Measurements from ENCODE around the gene ZNF804B.

The ZNF804B gene

DNA sequence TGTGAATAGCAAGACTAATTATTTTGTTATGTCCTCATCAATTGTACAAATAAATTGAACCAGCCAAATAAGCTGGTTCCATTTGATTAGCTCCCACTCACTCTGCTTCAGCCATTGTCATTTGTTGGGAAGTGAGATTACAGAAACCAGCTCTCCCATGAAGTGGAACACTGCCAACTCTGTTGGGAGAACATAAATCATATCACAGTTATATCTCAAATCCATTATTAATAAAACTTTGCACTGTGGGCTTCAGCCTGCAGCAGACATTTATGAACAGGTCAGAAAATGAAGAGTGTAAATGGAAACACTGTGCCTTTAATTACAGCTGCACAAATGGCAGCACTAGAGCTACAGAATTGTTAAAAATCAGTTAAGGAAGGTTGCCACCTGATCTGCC, 82.7 kb downstream of the ZNF804B start:
- peak; percentile 69 for DNase-seq

DNA sequence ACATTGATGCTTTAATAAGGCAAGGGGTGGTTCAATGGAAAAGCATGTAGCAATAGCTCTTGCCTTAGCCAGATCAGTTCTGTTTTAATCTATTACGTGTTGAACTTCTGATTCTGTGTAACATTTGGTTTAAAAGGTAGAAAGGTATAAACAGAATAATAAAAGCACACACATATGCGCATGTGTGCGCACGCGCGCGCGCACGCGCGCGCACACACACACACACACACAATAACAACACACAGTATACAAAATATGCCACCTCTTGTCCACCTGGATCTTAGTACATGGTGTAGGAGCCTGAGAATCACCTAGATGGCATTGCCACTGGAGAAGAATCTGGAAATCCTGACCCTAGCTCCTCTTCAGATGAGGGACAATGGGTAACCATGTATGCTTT, 85.6 kb downstream of the ZNF804B start:
- no peak for DNase-seq

DNA sequence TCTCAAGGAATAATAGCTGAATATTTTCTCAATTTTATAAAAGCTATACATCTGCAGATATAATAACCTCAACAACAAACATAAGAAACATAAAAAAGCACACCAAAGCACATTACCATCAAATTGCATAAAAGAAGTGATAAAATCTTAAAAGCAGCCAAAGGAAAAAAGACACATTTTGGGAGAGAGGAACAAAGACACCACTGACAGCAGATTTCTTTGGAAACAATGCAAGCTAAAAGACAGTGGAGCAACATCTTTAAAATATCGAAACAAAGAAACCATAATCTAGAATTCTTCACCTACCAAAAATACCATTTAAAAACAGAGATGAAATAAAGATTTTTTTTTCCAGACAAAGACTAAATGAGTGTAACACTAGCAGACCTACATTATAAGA, 91.7 kb downstream of the ZNF804B start:
- DNase-seq, result no peak

DNA sequence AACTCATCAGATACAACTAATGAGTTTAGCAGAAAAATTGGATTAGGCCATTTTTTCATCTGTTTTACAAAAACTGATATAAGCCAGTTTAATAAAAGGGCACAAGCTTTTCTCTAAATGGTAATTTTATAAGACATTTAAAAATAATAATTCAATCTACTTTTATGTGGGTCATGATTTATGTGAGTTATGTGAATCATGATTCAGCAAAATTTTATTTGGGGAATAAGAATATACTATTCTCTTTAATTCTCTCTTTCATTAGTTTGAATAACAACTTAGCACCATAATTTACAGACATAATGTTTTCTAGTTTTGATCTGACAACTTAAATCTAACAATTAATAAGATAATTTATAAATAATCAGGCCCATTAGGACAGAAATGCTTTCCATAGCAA, 99.8 kb downstream of the ZNF804B start:
- no peak for DNase-seq

DNA sequence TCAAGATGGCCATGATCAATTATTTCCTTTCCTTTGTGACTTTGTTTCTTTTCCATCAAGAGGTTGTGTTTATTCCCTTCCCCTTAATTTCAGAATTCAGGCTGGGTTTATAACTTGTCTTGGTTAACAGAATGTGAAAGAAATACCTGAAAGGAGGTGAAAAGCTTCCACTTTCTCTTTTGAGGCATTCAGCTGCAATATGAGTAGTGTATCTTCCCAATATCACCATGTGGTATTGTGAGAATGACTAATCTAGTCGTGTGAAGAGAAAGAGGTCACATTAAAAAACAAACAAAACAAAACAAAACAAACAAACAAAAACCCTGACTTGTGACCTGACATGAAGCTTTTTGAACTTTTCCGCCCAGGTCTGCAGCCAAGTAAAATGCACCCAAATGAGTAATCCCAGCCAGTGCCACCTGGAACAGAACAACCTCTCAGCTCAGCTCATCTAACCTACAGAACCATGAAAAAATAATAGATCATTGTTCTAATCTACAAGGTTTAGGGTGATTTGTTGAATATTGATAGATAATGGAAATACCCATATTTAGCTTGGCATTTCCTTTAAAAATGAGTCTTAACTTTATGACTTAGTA, 106.9 kb downstream of the ZNF804B start:
- DNase-seq, result no peak

DNA sequence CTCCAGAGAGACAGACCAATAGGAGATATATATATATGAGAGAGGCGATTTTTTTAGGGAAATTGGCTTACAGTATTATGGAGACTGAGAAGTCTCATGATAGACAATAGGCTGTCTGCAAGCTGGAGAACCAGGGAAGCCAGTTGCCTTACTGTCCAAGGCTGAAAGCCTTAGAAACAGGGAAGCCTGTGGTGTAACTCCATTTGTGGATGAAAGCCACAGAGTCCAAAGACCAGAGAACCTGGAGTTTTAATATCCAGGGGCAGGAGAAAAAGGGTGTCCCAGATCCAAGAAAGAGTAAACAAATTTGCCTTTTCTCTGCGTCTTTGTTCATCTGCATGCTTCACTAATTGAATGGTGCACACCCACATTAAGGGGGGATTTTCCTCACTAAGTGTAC, 107.7 kb downstream of the ZNF804B start:
- DNase-seq, result no peak

DNA sequence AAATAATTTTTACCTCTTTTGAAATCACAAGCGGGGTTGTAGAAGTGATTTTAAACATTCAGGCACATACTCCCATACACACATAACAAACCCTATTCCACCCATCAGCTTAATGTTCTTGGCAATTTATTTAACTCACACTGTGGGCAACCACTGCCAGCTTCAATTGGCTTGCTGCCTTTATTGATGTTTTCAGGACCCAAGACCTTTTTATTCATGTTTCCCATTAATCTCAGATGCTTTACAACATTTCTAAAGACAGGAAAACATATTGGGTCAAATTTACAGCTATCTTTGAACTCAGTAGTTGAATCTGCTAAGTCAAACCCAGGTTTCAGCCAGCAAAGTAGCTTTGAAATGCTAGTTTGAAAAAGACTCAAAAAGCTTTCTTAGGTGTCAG, 109.0 kb downstream of the ZNF804B start:
- no peak for DNase-seq

DNA sequence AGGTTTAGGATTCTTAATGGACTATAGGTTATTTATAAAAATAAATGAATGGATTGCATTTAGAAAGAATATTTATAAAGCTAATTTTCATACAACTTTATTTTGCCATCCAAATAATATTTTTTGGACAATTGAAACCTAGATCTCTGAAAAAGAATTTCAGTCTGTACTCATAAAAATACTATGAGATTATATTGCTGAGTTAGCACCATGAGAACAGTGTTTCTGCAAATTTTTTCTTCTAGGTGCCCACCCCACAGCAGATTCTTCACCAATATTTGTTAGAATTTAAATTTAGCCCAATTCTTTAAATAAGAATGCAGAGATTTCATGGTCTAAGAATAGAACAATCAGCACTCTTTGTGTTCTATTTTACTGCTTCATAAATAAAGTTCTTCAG, 121.6 kb downstream of the ZNF804B start:
- no peak for DNase-seq

DNA sequence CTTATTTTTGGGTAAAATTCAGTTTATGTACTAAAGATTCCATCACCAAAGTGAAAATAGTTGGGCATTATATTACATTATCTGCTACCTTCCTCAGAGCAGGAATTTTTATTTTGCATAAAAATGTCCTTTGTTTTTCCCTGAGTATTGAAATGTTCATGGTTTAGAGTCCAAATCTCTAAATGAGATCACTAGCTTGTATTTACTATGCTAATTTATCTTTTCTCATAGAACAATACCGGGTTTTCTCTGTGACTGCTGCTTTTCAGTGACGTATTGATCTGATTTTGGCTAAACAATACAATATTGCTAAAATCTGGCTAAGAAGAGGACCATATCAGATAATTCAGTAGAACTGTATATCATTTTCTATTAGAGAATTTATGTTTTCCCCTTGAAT, 125.6 kb downstream of the ZNF804B start:
- DNase-seq, result no peak

DNA sequence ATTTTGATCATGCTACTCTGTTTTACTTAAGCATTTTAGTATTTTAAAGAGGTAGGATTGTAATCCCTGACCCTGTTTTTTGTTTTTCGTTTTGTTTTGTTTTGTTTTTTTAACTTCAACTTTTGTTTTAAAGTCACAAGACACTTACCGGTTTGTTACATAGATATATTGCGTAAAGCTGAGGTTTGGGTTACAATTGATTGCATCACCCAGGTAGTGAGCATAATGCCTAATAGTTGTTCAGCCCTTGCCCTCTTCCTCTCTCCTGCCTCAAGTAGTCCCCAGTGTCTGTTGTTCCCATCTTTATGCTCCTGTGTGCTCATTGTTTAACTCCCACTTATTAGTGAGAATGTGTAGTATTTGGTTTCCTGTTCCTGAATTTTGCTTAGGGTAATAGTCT, 129.2 kb downstream of the ZNF804B start:
- DNase-seq, result no peak

DNA sequence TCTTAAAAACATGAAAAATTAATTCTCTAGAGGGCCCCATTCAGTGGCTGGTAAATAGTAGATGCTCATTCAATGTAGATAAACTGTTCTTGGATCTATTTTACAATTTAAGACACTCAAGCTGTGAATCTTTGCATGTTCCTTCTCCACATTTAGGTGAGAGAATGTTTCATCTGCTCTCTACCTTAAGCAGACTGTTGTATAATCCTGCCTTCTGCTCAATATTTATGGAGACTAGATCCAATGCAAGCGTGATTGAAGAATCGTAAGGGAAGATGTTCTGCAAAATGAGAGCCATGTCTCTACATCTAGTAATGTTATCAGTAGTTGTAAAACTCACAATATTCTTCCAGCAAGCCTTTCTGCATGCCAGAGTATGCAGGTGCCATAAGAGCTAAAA, 151.0 kb downstream of the ZNF804B start:
- no peak for DNase-seq

DNA sequence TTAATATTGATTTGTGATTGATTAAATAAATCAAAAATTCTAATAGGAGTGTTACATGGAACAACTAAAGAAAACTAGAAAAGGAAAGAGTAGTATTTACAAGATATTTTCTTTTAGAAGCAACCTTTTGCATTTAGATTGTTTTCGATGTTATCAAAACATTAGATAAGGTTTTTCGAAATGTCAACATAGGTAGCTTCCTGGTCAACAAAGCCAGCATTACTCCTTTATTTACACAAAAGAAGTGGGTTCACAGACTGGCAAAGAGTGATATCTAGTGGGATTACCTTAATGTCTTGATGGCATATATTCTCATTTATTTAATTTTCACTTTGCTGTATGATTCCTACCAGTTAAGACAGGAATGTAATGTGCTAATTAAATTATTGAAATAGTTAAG, 153.4 kb downstream of the ZNF804B start:
- DNase-seq, result no peak

DNA sequence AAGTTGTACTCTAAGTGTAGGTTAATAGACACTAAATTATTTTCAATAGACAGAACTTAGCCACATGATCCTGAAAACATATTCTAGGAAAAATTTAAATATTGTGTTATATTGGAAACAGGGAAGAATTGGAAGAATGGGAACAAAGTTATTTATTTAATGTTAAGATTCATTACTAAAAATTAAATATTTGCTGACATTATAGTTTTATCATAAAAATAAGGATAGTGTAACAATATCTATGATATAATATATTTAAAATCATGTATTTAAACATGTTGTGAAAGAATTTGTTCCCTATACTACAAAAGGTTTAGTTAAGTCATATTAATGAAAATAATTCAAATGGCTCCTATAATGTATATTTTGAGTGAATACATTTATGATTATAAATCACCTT, 156.1 kb downstream of the ZNF804B start:
- no peak for DNase-seq

DNA sequence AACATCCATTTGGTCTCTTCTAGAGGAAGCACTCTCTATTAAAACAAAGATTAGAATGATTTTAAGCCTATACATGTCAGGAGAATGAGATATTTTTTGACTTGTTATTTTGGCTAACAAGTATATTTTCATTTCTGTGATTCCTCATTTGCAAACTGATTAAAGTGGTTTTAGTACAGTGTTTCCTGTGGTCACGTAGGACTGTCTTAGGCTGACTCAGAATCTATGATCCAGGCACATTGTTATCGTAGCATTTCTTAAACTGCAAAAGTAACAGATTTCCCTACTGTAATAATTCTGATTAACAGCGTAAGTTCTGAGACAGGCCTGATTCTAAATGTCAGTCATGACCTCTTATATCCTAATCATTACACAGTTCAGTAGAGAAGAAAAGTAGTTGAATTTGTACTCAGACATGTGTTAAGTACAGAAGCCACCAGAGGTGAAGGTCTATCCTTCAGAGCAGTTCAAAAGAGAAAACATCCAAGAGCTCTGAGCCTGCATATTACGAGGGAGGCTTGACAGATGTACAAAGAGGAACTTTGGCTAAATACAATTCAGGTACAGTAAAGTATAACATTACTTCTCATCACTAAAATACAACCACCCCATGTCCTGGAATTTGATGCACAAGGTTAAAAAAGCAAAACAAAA, 160.1 kb downstream of the ZNF804B start:
- no peak for DNase-seq

DNA sequence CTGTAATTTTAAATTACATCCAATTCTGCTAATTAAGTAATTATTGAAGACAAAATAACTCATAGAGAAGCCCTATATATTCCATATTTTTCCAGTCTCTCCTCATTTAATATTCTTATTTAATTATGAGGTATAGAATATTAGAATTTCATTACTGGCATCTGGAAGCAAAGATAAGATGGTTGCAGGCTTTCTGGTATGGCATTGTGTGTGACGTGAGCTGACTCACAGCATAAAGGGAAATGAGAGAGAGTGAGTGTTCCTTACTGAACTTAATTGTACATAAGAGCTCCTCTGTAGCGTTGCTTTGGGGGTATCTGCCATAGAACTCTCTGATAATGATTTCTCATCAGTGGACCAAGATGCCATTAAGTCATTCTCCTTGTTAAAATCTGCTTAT, 163.4 kb downstream of the ZNF804B start:
- no peak for DNase-seq

DNA sequence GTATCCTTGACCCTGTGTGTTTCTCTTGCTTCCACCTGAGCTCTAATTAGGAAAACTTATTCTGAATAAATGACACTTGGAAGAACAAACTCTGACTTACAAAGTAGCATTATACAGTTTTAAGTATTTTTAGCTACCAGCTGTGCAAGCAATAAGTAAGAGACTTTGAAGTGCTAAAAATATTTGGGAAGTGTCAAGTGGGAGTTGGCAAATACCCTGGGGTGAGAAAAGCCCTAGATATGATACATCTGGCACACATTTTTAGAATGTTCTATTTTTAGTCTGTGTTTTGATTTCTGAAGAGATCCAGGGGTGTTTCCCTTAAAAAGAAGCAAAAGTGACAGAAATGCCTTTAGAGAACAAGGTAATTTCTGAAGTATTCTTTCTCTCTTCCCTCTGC, 168.8 kb downstream of the ZNF804B start:
- no peak for DNase-seq

DNA sequence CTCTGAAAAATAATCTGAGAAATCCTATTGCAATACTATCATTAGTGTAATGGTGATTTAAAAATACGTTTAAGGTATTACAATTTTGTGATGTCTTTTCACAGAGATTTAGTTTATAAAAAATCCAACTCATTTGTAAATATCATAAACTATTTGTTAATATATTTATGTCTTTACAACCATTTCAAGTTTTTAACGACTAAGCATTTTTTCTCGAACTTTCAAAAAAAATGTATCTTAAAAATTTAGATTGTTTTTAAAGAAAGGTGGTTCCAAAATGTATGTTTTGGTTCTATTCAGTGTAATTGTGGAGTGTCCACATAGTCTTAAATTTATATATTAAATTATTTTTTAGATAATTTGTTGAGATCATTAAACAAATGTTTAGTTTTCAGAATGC, 170.2 kb downstream of the ZNF804B start:
- no peak for DNase-seq

DNA sequence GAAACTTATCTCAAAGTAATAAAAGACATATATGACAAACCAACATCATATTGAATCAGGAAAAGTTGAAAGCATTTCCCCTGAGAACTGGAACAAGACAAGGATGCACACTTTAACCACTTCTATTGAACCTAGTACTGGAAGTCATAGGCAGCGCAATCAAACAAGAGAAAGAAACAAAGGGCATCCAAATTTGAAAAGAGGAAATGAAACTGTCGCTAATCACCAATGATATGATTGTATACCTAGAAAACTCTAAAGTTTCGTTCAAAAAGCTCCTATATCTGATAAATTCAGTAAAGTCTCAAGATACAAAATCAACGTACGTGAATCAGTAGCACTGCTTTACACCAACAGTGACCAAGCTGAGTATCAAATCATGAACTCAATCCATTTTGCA, 173.8 kb downstream of the ZNF804B start:
- no peak for DNase-seq

DNA sequence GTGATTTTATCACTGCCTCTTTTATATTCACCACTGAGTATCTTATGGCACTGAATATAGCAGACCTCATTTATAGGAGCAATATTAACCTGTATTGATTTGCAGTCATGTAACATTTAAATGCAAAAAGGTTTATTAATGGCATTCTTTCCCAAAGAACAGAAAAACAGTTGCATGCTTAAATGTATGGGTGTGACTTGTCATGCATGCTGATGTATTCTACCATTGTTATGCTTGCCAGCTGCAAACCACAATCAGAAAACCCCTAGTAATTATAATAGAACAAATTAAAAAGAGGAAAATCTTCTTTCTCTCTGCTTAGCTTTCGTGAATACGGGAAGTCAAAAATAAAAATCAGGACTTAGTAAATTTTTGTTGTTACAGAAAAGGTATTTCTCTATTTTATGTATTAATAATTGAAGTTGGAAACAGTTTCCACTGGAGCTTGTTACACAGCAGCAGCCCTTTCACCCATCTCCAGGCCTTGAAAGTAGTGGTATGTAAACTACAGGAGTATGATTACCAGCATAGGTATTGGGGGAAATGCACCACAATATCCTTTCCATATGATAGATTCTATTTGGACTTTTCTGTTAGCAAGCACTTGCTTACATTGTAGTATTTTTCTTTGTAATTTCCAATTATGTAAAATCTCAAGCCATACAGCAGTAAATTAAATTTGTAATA, 183.5 kb downstream of the ZNF804B start:
- no peak for DNase-seq

DNA sequence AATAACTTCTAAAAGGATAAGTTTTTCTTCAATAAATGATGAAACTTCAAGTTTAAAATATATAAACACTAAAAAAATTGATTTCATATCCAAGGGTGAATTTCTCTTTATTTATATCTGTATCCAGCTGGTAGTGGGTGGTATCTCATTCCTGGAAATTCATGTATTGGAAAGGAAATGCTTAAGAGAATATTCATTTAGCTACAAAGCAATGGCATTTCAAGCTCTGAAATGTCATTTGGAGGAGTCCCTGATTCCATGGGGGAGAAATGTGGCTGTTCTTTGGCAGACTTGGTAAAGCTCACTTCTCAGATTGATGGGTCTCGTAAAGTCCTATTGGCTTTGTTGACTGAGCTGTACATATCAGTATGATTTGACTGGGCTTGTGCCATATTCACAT, 192.3 kb downstream of the ZNF804B start:
- DNase-seq, result no peak

DNA sequence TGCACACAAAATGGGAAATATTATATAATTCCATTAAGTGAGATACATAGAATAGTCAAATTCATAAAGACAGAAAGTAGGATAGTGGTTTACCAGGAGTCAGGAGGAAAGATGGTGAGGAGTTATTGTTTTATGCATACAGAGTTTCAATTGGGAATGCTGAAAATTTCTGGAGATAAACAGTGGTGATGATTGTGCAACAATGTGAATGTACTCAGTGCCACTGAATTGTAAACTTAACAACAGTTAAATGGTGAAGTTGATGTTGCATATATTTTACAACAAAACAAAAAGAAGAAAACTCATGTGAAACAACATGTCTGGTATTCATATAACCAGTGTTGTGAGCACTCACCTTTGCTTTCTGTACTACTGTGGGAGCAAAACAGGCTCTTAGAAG, 204.9 kb downstream of the ZNF804B start:
- no peak for DNase-seq

DNA sequence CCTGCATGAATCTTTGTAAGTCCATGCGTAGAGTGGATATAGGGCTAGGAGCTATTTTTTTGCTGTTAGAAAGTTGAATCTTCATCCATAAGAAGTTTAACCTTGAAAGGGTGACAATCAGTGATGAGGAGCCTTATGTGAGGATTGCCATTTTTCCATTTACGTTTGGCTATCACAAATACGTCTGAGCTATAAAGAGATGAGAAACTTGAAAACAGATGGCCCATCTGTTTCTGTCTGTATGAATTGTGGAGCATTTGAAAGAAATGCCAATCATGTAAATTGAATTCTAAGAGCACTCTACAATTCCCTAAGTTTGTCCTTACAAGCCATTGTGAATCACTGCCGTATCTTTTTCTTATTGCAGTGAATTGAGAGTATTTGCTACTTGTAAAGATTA, 205.9 kb downstream of the ZNF804B start:
- DNase-seq, result no peak

DNA sequence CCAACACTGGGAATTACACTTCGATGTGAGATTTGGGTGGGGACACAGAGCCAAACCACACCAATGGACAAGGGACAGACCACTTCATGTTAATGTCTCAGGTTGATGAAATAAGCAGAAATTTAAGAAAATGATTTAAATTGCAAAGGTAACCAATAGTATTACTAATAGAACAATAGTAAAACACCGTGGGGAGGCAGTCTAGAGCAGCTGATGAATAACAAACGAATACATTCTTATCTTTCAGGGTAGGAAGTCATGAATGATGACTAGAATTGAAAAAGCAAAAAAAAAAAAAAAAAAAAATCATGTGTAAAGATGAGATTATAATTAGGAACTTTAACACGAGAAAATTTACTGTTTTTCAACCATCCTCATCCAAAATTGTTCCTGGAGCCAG, 207.9 kb downstream of the ZNF804B start:
- DNase-seq, result no peak

DNA sequence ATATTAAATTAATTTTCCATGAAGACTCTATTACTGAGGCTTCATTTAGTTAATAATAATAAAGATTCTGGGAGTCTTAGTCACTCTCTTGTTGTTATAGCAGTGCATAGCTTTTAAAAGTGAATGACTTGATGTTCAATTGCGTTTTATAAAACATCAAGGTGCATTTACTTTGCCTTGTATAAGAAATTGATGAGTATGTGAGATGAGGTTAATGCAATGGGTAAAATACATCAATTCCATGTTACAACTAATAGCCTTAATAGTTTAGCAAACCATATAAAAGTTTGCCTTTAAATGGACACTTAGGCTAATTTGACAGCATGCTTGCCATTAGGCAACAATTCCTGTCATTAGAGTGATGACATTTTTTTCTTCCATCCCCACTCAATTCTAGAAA, 209.7 kb downstream of the ZNF804B start:
- DNase-seq, result peak; percentile 38

DNA sequence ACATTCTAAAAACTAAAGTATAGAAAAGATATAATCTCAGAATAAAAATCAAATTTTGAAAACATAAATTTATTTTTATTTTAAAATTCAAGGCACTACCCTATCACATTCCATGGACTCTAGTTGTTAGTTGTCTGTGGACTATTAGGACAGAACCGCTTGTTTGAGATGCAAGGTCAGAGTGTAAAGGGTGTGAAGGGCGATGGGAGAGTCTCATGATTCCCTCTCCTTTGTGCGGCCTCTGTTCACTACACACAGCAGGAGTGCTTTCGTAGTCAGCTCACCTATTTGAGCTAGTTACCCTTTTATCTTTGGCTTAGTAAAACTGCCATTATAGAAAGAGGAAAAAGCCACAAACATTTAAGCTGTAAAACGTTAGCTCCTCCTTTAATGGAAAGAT, 225.8 kb downstream of the ZNF804B start:
- DNase-seq, result no peak

All from NCI-H1105 (cell line).